OCI-LY3 (cell line): ENCODE measurements around the gene MYZAP.

Experiments
- H2AFZ ChIP-seq: fragments of 200-600, 300-600 bp; shearing (Covaris generic); 2 replicates; pipeline ENCODE4 v1.6.0; 2014; ENCODE audit warnings: antibody characterized with exemption, low read depth, low read length
- H3K27ac ChIP-seq: fragments of 200-600, 300-600 bp; sonication (generic); 2 replicates; pipeline ENCODE4 v1.5.1; 2014; ENCODE audit warnings: mild to moderate bottlenecking, low read length, moderate library complexity, mixed read lengths
- H3K27me3 ChIP-seq: fragments of 200-600, 300-600 bp; sonication (generic); 2 replicates; pipeline ENCODE4 v1.6.1; 2014; ENCODE audit warnings: low read depth, low read length, mixed read lengths
- H3K36me3 ChIP-seq: fragments of 200-600, 300-600 bp; sonication (generic); replicated peaks from 2 replicates; pipeline ENCODE3; 2014; ENCODE audit warnings: low read depth, low read length, mixed read lengths
- H3K4me1 ChIP-seq: fragments of 300-600, 200-600 bp; sonication (generic); 2 replicates; pipeline ENCODE4 v1.6.1; 2014; ENCODE audit warnings: low read length, mixed read lengths
- H3K4me2 ChIP-seq: fragments of 200-600, 300-600 bp; sonication (generic); 2 replicates; pipeline ENCODE4 v1.6.1; 2014; ENCODE audit warnings: low read length, mixed read lengths
- H3K4me3 ChIP-seq: fragments of 300-600, 200-600 bp; sonication (generic); 2 replicates; pipeline ENCODE4 v1.5.1; 2014; ENCODE audit warnings: antibody characterized with exemption, mild to moderate bottlenecking, low read length, moderate library complexity
- H3K79me2 ChIP-seq: fragments of 300-600, 200-600 bp; shearing (Covaris generic); 2 replicates; pipeline ENCODE4 v1.6.1; 2014; ENCODE audit warnings: mild to moderate bottlenecking, low read length, mixed read lengths
- H3K9ac ChIP-seq: fragments of 300-600, 200-600 bp; shearing (Covaris generic); 2 replicates; pipeline ENCODE4 v1.6.0; 2014; ENCODE audit warnings: mild to moderate bottlenecking, low read length, moderate library complexity
- H3K9me3 ChIP-seq: fragments of 200-600, 300-600 bp; shearing (Covaris generic); 2 replicates; pipeline ENCODE4 v1.6.1; 2014; ENCODE audit warnings: low read length, mixed read lengths; ENCODE audit not compliant: insufficient read depth
- H4K20me1 ChIP-seq: fragments of 200-600, 300-600 bp; sonication (generic); 2 replicates; pipeline ENCODE4 v1.6.1; 2016; ENCODE audit warnings: low read length, mixed read lengths; ENCODE audit not compliant: insufficient read depth
- CTCF ChIP-seq: fragments of 200-600, 300-600 bp; sonication (generic); IDR thresholded peaks from 2 replicates; pipeline ENCODE4 v1.5.1; 2014; ENCODE audit warnings: antibody characterized with exemption, low read length, low read depth
- EZH2phosphoT487 ChIP-seq: fragments of 200-600 bp; shearing (Covaris generic); IDR thresholded peaks from 2 replicates; pipeline ENCODE4 v1.6.1; 2018; ENCODE audit warnings: antibody characterized with exemption, mixed run types, low read depth

MYZAP gene

GRCh38 chr15:57690341-57690966 is 98.8 kb downstream of the MYZAP start:
- H3K27ac ChIP-seq, result no peak overlapping the region
- no peak overlapping the region for H3K4me3 ChIP-seq
- peaks cover 8% of the 10 kb centered on the region; the same call in 1 of the 2 replicates for H3K4me1 ChIP-seq
- no peaks in the 10 kb centered on the region for H3K36me3 ChIP-seq
- no peak overlapping the region for H3K4me2 ChIP-seq
- no peaks in the 10 kb centered on the region for H3K79me2 ChIP-seq
- no peak overlapping the region for H2AFZ ChIP-seq
- TF ChIP-seq CTCF (no peak), EZH2phosphoT487 (no peak)
- H3K27me3 ChIP-seq, result no peaks in the 10 kb centered on the region
- H3K9me3 ChIP-seq, result no peaks in the 10 kb centered on the region
- no peaks in the 10 kb centered on the region for H4K20me1 ChIP-seq
- H3K9ac ChIP-seq, result no peak overlapping the region

GRCh38 chr15:57691082-57691481 is 99.4 kb downstream of the MYZAP start:
- H3K36me3 ChIP-seq, result no peaks in the 10 kb centered on the region
- H3K4me1 ChIP-seq, result peaks cover 6% of the 10 kb centered on the region; the same call in 1 of the 2 replicates
- no peaks in the 10 kb centered on the region for H4K20me1 ChIP-seq
- no peak overlapping the region for H3K27ac ChIP-seq
- no peak overlapping the region for H3K4me2 ChIP-seq
- H3K9ac ChIP-seq, result no peak overlapping the region
- no peak overlapping the region for H3K4me3 ChIP-seq
- TF ChIP-seq CTCF, result no peak
- no peak for TF ChIP-seq EZH2phosphoT487
- no peaks in the 10 kb centered on the region for H3K9me3 ChIP-seq
- no peaks in the 10 kb centered on the region for H3K27me3 ChIP-seq
- H3K79me2 ChIP-seq, result no peaks in the 10 kb centered on the region
- no peak overlapping the region for H2AFZ ChIP-seq

- H3K9me3 ChIP-seq, result no peaks in the 10 kb centered on the region
- no peak overlapping the region for H3K4me3 ChIP-seq
- H3K4me2 ChIP-seq, result no peak overlapping the region
- H3K27ac ChIP-seq, result no peak overlapping the region
- H4K20me1 ChIP-seq, result no peaks in the 10 kb centered on the region
- no peaks in the 10 kb centered on the region for H3K79me2 ChIP-seq
- H2AFZ ChIP-seq, result no peak overlapping the region; the same call in 1 of the 2 replicates
- 0 out of 2 replicates have a peak, but pooled peaks cover 3% of the 10 kb centered on the region for H3K4me1 ChIP-seq
- H3K27me3 ChIP-seq, result no peaks in the 10 kb centered on the region
- no peak overlapping the region for H3K9ac ChIP-seq
- TF ChIP-seq CTCF (no peak), EZH2phosphoT487 (no peak)
- no peaks in the 10 kb centered on the region for H3K36me3 ChIP-seq
Observed at GRCh38 chr15:57692709-57693108, 101.0 kb downstream of the MYZAP start.

GRCh38 chr15:57694279-57694678 is 102.6 kb downstream of the MYZAP start:
- H3K4me1 ChIP-seq, result 0 out of 2 replicates have a peak, but pooled peaks cover 3% of the 10 kb centered on the region
- no peak overlapping the region for H2AFZ ChIP-seq
- H3K4me2 ChIP-seq, result no peak overlapping the region
- H3K36me3 ChIP-seq, result no peaks in the 10 kb centered on the region
- no peaks in the 10 kb centered on the region for H3K9me3 ChIP-seq
- no peaks in the 10 kb centered on the region for H3K27me3 ChIP-seq
- no peak for TF ChIP-seq EZH2phosphoT487
- TF ChIP-seq CTCF, result no peak
- no peak overlapping the region for H3K9ac ChIP-seq
- H3K79me2 ChIP-seq, result no peaks in the 10 kb centered on the region
- no peak overlapping the region for H3K4me3 ChIP-seq
- H3K27ac ChIP-seq, result no peak overlapping the region
- no peaks in the 10 kb centered on the region for H4K20me1 ChIP-seq
